ENCODE measurements around the gene HS2ST1. TPM values are rescaled to one million over a fixed set of nuclear protein-coding genes. Genes with fewer than 3 reads are reported as not detected.

Gene HS2ST1
- total and polyA plus RNA-seq, 5 donors from 2014 or later, result 7.7 to 12.3 (median 8.0) TPM

DNA sequence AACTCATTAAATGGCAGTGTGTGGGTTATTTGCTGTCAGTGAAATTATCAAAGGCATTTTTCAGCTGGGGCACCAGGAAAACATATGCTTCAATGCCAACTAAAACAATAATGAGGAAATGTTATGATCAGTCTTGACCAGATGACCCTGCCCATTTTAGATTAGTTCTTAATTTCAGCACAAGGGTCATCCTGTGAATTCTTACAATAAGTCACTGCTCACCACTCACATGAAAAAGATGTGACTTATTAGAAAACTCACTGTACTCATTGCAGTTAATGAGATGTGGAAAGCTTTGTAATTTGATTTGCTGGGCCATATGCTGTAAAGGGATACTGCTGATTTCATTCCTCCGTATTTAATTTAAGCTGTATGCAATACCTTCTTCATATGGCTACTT lies 235.7 kb downstream of the HS2ST1 start:
- Histone ChIP-seq H3K27ac (ENCODE audit: insufficient read depth, low read length, poor library complexity, severe bottlenecking) (no peak overlapping the region), H3K27me3 (ENCODE audit: control insufficient read depth, insufficient read depth, low read length) (peaks cover 9% of the 10 kb centered on the region), H3K4me1 (ENCODE audit: control insufficient read depth, insufficient read depth, low read length, poor library complexity, severe bottlenecking) (peaks cover 9% of the 10 kb centered on the region), H3K9me3 (ENCODE audit: control insufficient read depth in 2 of 2, low read length in 2 of 2) (no peaks in the 10 kb centered on the region), H3K36me3 (ENCODE audit: control insufficient read depth, insufficient read depth, low read length) (no peaks in the 10 kb centered on the region), H3K4me3 (ENCODE audit: low read depth, low read length) (no peak overlapping the region)
- ATAC-seq (ENCODE audit: low read depth in 2 of 2), result no peak
- Mint-ChIP-seq H3K9me3 (peaks cover 0 to 7% (median 2%) of the 10 kb centered on the region in 7 donors), H3K27me3 (peaks cover 41% of the 10 kb centered on the region), H3K4me1 (peaks cover 0 to 11% (median 8%) of the 10 kb centered on the region in 4 donors), H3K27ac (no peak overlapping the region), H3K4me3 (no peak overlapping the region), H3K36me3 (peaks cover 3% of the 10 kb centered on the region)
- no peak for DNase-seq

DNA sequence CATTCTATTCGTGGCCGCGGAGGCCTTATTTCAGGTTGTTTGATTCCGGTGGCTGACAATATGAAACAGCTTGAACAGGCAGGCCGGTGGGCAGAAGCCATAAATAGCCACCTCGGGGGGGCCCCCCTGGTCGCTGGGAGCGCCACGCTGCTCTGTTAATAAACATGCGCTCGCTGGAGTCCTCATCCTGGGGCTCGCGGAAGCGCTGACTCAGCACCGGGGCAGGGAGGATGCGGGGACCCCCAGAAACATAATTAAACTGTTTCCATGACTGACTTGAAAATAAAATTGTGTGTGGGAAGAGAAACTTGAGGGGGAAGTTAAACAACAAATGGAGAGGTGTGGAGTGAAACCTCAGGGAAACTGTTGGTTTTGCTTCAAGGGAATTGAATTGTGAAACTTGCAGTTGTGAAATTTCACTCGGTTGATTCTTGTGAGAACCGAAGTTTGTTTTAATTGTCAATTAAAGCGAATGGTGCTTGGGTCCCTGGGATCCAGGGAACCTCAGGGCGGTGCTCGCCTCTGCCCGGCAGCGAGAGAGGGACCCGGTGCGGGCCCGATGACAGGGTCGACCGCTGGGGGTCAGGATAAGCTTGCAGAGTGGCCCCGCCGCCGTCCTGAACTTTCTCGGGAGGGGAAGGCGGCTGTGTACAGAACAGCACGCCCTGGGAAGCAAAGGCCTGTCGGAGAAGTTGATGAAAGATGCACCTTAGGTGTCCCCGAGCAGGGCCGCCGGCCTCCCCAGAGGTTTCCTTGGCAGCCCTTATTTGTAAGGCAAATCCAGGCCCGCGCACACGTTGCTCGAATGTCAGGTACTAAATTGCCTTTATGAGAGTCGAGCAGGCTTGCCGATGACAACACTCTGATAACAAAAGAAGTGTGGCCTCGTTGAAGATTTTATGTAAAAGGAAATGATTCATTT lies 237.3 kb downstream of the HS2ST1 start:
- peaks cover 9% of the 10 kb centered on the region for H3K4me1 ChIP-seq (ENCODE audit: control insufficient read depth, insufficient read depth, low read length, poor library complexity, severe bottlenecking)
- H3K27me3 ChIP-seq (ENCODE audit: control insufficient read depth, insufficient read depth, low read length), result peaks cover 9% of the 10 kb centered on the region
- peak overlapping the region; percentile 44 for H3K4me3 ChIP-seq (ENCODE audit: low read depth, low read length)
- no peak for ATAC-seq (ENCODE audit: low read depth in 2 of 2)
- Mint-ChIP-seq H3K4me1 (peaks cover 0 to 11% (median 8%) of the 10 kb centered on the region in 4 donors), H3K27ac (peak overlapping the region in 1 of 3 donors; percentile 31), H3K9me3 (peaks cover 0 to 3% (median 0%) of the 10 kb centered on the region in 7 donors), H3K27me3 (peaks cover 41% of the 10 kb centered on the region), H3K4me3 (peak overlapping the region in 3 of 4 donors; percentile 80 to 84 (median 82)), H3K36me3 (peaks cover 3% of the 10 kb centered on the region)
- H3K36me3 ChIP-seq (ENCODE audit: control insufficient read depth, insufficient read depth, low read length), result no peaks in the 10 kb centered on the region
- peak in 1 of 3 donors; percentile 13 for DNase-seq
- no peaks in the 10 kb centered on the region for H3K9me3 ChIP-seq (ENCODE audit: control insufficient read depth in 2 of 2, low read length in 2 of 2)
- H3K27ac ChIP-seq (ENCODE audit: insufficient read depth, low read length, poor library complexity, severe bottlenecking), result no peak overlapping the region

DNA sequence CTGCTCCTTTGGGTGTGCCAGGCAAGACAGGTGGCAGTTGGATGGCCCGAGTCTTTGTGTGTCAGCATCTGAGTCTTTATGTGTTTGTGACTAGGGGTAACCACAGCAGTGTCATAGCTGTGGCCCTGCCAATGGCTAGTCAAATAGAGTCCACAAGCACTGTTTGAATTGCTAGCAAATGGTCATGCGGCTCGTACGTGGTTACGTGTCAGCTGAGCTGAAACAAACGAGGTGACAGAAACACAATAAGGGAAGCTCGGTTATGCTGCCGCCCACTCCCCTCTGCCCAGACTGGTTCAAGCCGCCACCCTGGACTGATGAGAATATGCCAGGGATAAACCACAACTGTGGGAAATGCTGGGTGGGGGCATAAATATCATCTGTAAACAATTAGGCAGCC lies 239.9 kb downstream of the HS2ST1 start:
- Mint-ChIP-seq H3K36me3 (peaks cover 3% of the 10 kb centered on the region), H3K4me3 (no peak overlapping the region), H3K9me3 (peaks cover 0 to 1% (median 0%) of the 10 kb centered on the region in 7 donors), H3K27ac (no peak overlapping the region), H3K27me3 (peaks cover 38% of the 10 kb centered on the region), H3K4me1 (peaks cover 0 to 9% (median 7%) of the 10 kb centered on the region in 4 donors)
- Histone ChIP-seq H3K36me3 (ENCODE audit: control insufficient read depth, insufficient read depth, low read length) (no peaks in the 10 kb centered on the region), H3K27me3 (ENCODE audit: control insufficient read depth, insufficient read depth, low read length) (peaks cover 7% of the 10 kb centered on the region), H3K4me1 (ENCODE audit: control insufficient read depth, insufficient read depth, low read length, poor library complexity, severe bottlenecking) (peaks cover 9% of the 10 kb centered on the region), H3K9me3 (ENCODE audit: control insufficient read depth in 2 of 2, low read length in 2 of 2) (no peaks in the 10 kb centered on the region), H3K4me3 (ENCODE audit: low read depth, low read length) (no peak overlapping the region), H3K27ac (ENCODE audit: insufficient read depth, low read length, poor library complexity, severe bottlenecking) (no peak overlapping the region)
- no peak for ATAC-seq (ENCODE audit: low read depth in 2 of 2)
- no peak for DNase-seq

DNA sequence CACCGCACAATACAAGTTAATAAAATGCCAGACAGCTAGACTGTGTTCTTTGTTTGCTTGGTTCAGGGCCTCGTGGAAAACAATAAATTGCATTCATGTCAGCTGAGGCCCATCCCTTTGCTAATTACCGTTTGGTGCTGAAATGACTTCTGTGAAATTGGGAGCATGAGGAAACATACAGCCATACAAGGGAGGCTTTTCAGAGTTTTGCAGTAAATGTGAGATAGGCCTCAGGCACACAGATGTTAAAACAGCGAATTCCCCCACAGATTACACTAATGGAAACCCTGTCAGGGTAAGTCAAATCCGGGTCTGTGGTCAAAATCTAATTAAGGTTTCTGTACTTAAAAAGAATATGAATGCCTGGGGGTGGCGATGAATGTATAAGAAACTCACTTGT lies 240.7 kb downstream of the HS2ST1 start:
- Mint-ChIP-seq H3K36me3 (peaks cover 3% of the 10 kb centered on the region), H3K9me3 (peaks cover 0 to 1% (median 0%) of the 10 kb centered on the region in 7 donors), H3K27me3 (peaks cover 33% of the 10 kb centered on the region), H3K4me3 (no peak overlapping the region), H3K27ac (no peak overlapping the region), H3K4me1 (peaks cover 0 to 9% (median 7%) of the 10 kb centered on the region in 4 donors)
- no peak for DNase-seq
- Histone ChIP-seq H3K36me3 (ENCODE audit: control insufficient read depth, insufficient read depth, low read length) (no peaks in the 10 kb centered on the region), H3K27me3 (ENCODE audit: control insufficient read depth, insufficient read depth, low read length) (peaks cover 4% of the 10 kb centered on the region), H3K27ac (ENCODE audit: insufficient read depth, low read length, poor library complexity, severe bottlenecking) (no peak overlapping the region), H3K4me1 (ENCODE audit: control insufficient read depth, insufficient read depth, low read length, poor library complexity, severe bottlenecking) (peaks cover 9% of the 10 kb centered on the region), H3K9me3 (ENCODE audit: control insufficient read depth in 2 of 2, low read length in 2 of 2) (no peaks in the 10 kb centered on the region), H3K4me3 (ENCODE audit: low read depth, low read length) (no peak overlapping the region)
- no peak for ATAC-seq (ENCODE audit: low read depth in 2 of 2)

DNA sequence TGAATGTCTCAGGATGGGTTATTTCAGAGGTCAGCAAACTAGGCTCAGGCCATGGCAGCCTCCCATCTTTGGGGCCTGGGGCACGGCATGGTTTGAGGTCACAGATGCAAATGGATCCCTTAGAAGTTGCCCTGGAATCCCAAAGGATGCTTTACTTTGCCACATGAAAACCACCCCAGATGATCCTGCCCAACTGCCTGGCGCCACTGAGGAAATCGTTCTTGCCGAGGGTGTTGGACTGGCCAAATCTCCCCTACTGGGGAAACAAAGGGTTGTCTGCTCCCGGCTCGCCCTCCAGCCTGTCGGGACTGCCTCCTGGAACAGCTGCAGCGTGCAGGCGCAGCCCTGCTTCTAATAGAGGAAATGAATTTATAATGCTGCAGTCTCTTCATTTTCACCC lies 241.2 kb downstream of the HS2ST1 start:
- no peak for DNase-seq
- H3K9me3 Mint-ChIP-seq, result peaks cover 0 to 1% (median 0%) of the 10 kb centered on the region in 7 donors
- peaks cover 28% of the 10 kb centered on the region for H3K27me3 Mint-ChIP-seq
- H3K4me3 Mint-ChIP-seq, result no peak overlapping the region
- peaks cover 3% of the 10 kb centered on the region for H3K27me3 ChIP-seq (ENCODE audit: control insufficient read depth, insufficient read depth, low read length)
- no peaks in the 10 kb centered on the region for H3K36me3 ChIP-seq (ENCODE audit: control insufficient read depth, insufficient read depth, low read length)
- H3K9me3 ChIP-seq (ENCODE audit: control insufficient read depth in 2 of 2, low read length in 2 of 2), result no peaks in the 10 kb centered on the region
- no peak overlapping the region for H3K27ac ChIP-seq (ENCODE audit: insufficient read depth, low read length, poor library complexity, severe bottlenecking)
- H3K4me1 ChIP-seq (ENCODE audit: control insufficient read depth, insufficient read depth, low read length, poor library complexity, severe bottlenecking), result peaks cover 9% of the 10 kb centered on the region
- peaks cover 0 to 9% (median 7%) of the 10 kb centered on the region in 4 donors for H3K4me1 Mint-ChIP-seq
- H3K27ac Mint-ChIP-seq, result no peak overlapping the region
- ATAC-seq (ENCODE audit: low read depth in 2 of 2), result no peak
- H3K36me3 Mint-ChIP-seq, result peaks cover 3% of the 10 kb centered on the region
- H3K4me3 ChIP-seq (ENCODE audit: low read depth, low read length), result no peak overlapping the region

DNA sequence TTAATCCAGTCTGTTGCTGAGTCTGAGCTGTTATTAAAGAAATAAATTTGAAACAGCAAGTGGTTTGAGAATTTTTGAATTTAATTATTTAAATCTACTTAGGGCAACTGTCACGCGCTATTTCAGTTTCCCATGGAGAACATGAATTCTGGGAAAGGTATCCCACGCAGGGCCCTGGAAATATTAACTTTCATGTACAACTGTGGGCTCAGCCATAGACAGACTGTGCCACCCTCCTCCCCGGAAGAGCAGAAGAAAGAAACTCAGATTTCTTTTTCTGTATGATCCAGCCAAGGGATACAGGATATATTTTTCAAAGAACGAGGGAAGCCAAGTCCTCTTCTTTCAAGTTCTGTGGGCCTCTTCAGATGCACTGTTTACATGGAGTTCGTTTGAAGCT lies 241.7 kb downstream of the HS2ST1 start:
- Mint-ChIP-seq H3K36me3 (peaks cover 3% of the 10 kb centered on the region), H3K9me3 (peaks cover 0 to 1% (median 0%) of the 10 kb centered on the region in 7 donors), H3K4me1 (peaks cover 0 to 7% (median 6%) of the 10 kb centered on the region in 4 donors), H3K27me3 (peaks cover 24% of the 10 kb centered on the region), H3K4me3 (no peak overlapping the region), H3K27ac (peak overlapping the region in 1 of 3 donors; percentile 10)
- ATAC-seq (ENCODE audit: low read depth in 2 of 2) (no peak), DNase-seq (no peak)
- Histone ChIP-seq H3K36me3 (ENCODE audit: control insufficient read depth, insufficient read depth, low read length) (no peaks in the 10 kb centered on the region), H3K4me1 (ENCODE audit: control insufficient read depth, insufficient read depth, low read length, poor library complexity, severe bottlenecking) (peaks cover 9% of the 10 kb centered on the region), H3K9me3 (ENCODE audit: control insufficient read depth in 2 of 2, low read length in 2 of 2) (no peaks in the 10 kb centered on the region), H3K4me3 (ENCODE audit: low read depth, low read length) (no peak overlapping the region), H3K27me3 (ENCODE audit: control insufficient read depth, insufficient read depth, low read length) (no peaks in the 10 kb centered on the region), H3K27ac (ENCODE audit: insufficient read depth, low read length, poor library complexity, severe bottlenecking) (no peak overlapping the region)

DNA sequence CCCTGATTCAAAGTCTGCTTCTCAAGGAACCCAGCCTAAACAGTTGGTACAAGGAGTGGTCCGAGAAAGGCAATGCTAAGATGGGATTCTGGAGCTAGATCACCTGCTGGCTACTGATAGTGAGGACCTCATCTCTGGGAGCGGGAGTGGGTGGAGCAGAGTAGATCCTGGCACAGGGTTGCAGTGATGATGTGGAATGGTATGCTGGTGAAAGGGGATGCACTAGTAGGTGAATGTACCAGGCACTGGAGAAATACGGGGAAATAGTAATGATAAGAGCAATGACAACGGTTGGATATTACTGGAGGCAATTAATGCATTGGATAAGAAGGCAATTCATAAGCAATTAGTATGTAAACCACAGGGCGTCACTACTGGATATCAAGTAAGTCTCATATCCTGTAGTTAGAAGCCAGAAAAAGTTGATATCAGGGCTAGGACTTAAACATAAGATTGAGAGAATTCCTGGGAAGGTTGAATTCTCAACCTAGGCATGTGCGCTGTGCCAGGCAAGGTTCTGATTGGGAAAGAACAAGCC lies 245.0 kb downstream of the HS2ST1 start:
- Histone ChIP-seq H3K27me3 (ENCODE audit: control insufficient read depth, insufficient read depth, low read length) (no peaks in the 10 kb centered on the region), H3K27ac (ENCODE audit: insufficient read depth, low read length, poor library complexity, severe bottlenecking) (no peak overlapping the region), H3K4me1 (ENCODE audit: control insufficient read depth, insufficient read depth, low read length, poor library complexity, severe bottlenecking) (no peaks in the 10 kb centered on the region), H3K36me3 (ENCODE audit: control insufficient read depth, insufficient read depth, low read length) (no peaks in the 10 kb centered on the region), H3K9me3 (ENCODE audit: control insufficient read depth in 2 of 2, low read length in 2 of 2) (no peaks in the 10 kb centered on the region), H3K4me3 (ENCODE audit: low read depth, low read length) (no peak overlapping the region)
- ATAC-seq (ENCODE audit: low read depth in 2 of 2), result no peak
- Mint-ChIP-seq H3K27me3 (no peaks in the 10 kb centered on the region), H3K36me3 (no peaks in the 10 kb centered on the region), H3K9me3 (peaks cover 0 to 3% (median 0%) of the 10 kb centered on the region in 7 donors), H3K4me3 (no peak overlapping the region), H3K27ac (no peak overlapping the region), H3K4me1 (no peaks in the 10 kb centered on the region)
- DNase-seq, result no peak
